H1 (cell line): ENCODE data around the gene SSU72. TPM values are rescaled to one million over a fixed set of nuclear protein-coding genes. Genes with fewer than 3 reads are reported as not detected.

Experiments
- CTCF ChIA-PET: fragments of 300-600 bp; sonication (Branson Sonifier 250); formaldehyde crosslinking; loops from one replicate; lab custom pipeline; 2021; ENCODE audit not compliant: partially characterized antibody; lab: Charles Lee
- POLR2A ChIA-PET: fragments of 300-600 bp; sonication (Branson Sonifier 250); formaldehyde crosslinking; loops from one replicate; lab custom pipeline; 2021; ENCODE audit warnings: inconsistent platforms; ENCODE audit not compliant: partially characterized antibody; lab: Charles Lee
- DNase-seq, 2 experiments: peaks; one replicate each; pipeline versions ENCODE4 v3.0.0 to v3.0.0-alpha.2; 2010 to 2022; ENCODE audit warnings: low spot score in 2 of 2, low read depth in 1 of 2, mixed read lengths in 1 of 2
- FAIRE-seq: peaks from 2 replicates; lab custom pipeline; 2011; peaks lifted over from hg19 to GRCh38; lab: Jason Lieb, UNC
- H2AFZ ChIP-seq: 2 replicates; pipeline ENCODE4 v1.8.1; 2012; ENCODE audit warnings: low read length, inconsistent platforms
- H2AK5ac ChIP-seq: 2 replicates; pipeline ENCODE4 v1.6.1; 2013; ENCODE audit warnings: low read depth, low read length
- H2BK120ac ChIP-seq: replicated peaks from 2 replicates; pipeline ENCODE3; 2013; ENCODE audit warnings: low read depth, low read length, inconsistent platforms
- H2BK12ac ChIP-seq: 2 replicates; pipeline ENCODE4 v1.6.1; 2013; ENCODE audit warnings: low read depth, low read length
- H2BK15ac ChIP-seq: 2 replicates; pipeline ENCODE4 v1.6.1; 2013; ENCODE audit warnings: low read length
- H2BK20ac ChIP-seq: 2 replicates; pipeline ENCODE4 v1.6.1; 2013; ENCODE audit warnings: low read length
- H2BK5ac ChIP-seq: 2 replicates; pipeline ENCODE4 v1.6.1; 2013; ENCODE audit warnings: low read depth, low read length
- H3K14ac ChIP-seq: 2 replicates; pipeline ENCODE4 v1.6.1; 2013; ENCODE audit warnings: inconsistent platforms; ENCODE audit not compliant: insufficient read length
- H3K18ac ChIP-seq: 2 replicates; pipeline ENCODE4 v1.6.1; 2013; ENCODE audit warnings: low read length; ENCODE audit errors: extremely low read depth
- H3K23ac ChIP-seq: 2 replicates; pipeline ENCODE4 v1.6.1; 2013; ENCODE audit warnings: inconsistent platforms; ENCODE audit not compliant: insufficient read length
- H3K23me2 ChIP-seq: 2 replicates; pipeline ENCODE4 v1.6.1; 2013; ENCODE audit warnings: low read depth, low read length
- H3K27ac ChIP-seq: 2 replicates; pipeline ENCODE4 v1.6.1; 2011; ENCODE audit warnings: low read depth, low read length, inconsistent platforms
- H3K27me3 ChIP-seq, 4 experiments: replicated peaks in 1 of 4; 1 replicate in 1 of 4; 2 replicates in 3 of 4; pipeline versions ENCODE4 v1.6.1 to v1.8.1; 2011 to 2013; ENCODE audit warnings: low read length in 3 of 4, mild to moderate bottlenecking in 3 of 4, inconsistent platforms in 2 of 4, mixed read lengths in 2 of 4, moderate library complexity in 1 of 4; ENCODE audit not compliant: control insufficient read depth in 3 of 4, insufficient read depth in 3 of 4; ENCODE audit errors: extremely low read depth in 1 of 4
- H3K36me3 ChIP-seq, 4 experiments: 2 replicates each; pipeline versions ENCODE4 v1.6.1 to v1.8.1; 2011 to 2013; ENCODE audit warnings: mild to moderate bottlenecking in 4 of 4, low read length in 3 of 4, moderate library complexity in 2 of 4, control low read depth in 1 of 4, inconsistent platforms in 1 of 4; ENCODE audit not compliant: insufficient read depth in 4 of 4, control insufficient read depth in 2 of 4
- H3K4ac ChIP-seq: replicated peaks from 2 replicates; pipeline ENCODE3; 2013; ENCODE audit warnings: low read length, low read depth, mixed read lengths, inconsistent platforms; ENCODE audit not compliant: insufficient read length
- H3K4me1 ChIP-seq, 4 experiments: replicated peaks in 1 of 4; 1 replicate in 1 of 4; 2 replicates in 3 of 4; pipeline versions ENCODE4 v1.6.1 to v1.8.1; 2011 to 2013; ENCODE audit warnings: low read length in 3 of 4, inconsistent platforms in 2 of 4, mixed read lengths in 1 of 4; ENCODE audit not compliant: insufficient read depth in 4 of 4, control insufficient read depth in 3 of 4
- H3K4me2 ChIP-seq, 2 experiments: 2 replicates each; pipeline versions ENCODE4 v1.6.1 to v1.8.1; 2011 to 2013; ENCODE audit warnings: low read depth in 2 of 2, low read length in 2 of 2, control low read depth in 1 of 2, inconsistent platforms in 1 of 2, mild to moderate bottlenecking in 1 of 2; ENCODE audit not compliant: insufficient read depth in 1 of 2
- H3K4me3 ChIP-seq, 4 experiments: fragments of 200-600, 300-600 bp in 1 of 4; sonication (generic), shearing (Covaris generic), sonication (Bioruptor Twin) in 1 of 4; 2 replicates each; pipeline versions ENCODE4 v1.5.1 to v1.8.1; 2011 to 2016; ENCODE audit warnings: low read length in 4 of 4, low read depth in 3 of 4, control low read depth in 2 of 4, inconsistent platforms in 2 of 4, mild to moderate bottlenecking in 2 of 4, mixed read lengths in 1 of 4, moderate library complexity in 1 of 4; ENCODE audit not compliant: insufficient read depth in 2 of 4; ENCODE audit errors: extremely low read depth in 1 of 4
- H3K56ac ChIP-seq: replicated peaks from 2 replicates; pipeline ENCODE3; 2013; ENCODE audit warnings: low read depth, mild to moderate bottlenecking, mixed read lengths, low read length, inconsistent platforms; ENCODE audit not compliant: insufficient read length
- H3K79me1 ChIP-seq: 2 replicates; pipeline ENCODE4 v1.6.1; 2013; ENCODE audit warnings: low read depth, low read length, control low read depth
- H3K79me2 ChIP-seq, 2 experiments: 2 replicates each; pipeline versions ENCODE4 v1.6.1 to v1.8.1; 2012 to 2013; ENCODE audit warnings: low read length in 2 of 2, mild to moderate bottlenecking in 2 of 2, inconsistent platforms in 1 of 2; ENCODE audit not compliant: insufficient read depth in 2 of 2, control insufficient read depth in 1 of 2
- H3K9ac ChIP-seq, 4 experiments: replicated peaks in 1 of 4; 1 replicate in 1 of 4; 2 replicates in 3 of 4; pipeline versions ENCODE4 v1.6.1 to v1.8.1; 2011 to 2013; ENCODE audit warnings: low read depth in 3 of 4, low read length in 3 of 4, control low read depth in 2 of 4, mild to moderate bottlenecking in 2 of 4, moderate library complexity in 2 of 4, inconsistent platforms in 1 of 4; ENCODE audit errors: extremely low read depth in 1 of 4
- H3K9me3 ChIP-seq, 2 experiments: 2 replicates each; pipeline versions ENCODE4 v1.6.1 to v1.8.1; 2012 to 2013; ENCODE audit warnings: mild to moderate bottlenecking in 2 of 2, moderate library complexity in 2 of 2, control low read depth in 1 of 2, inconsistent platforms in 1 of 2, low read depth in 1 of 2, low read length in 1 of 2, mixed read lengths in 1 of 2; ENCODE audit not compliant: insufficient read depth in 2 of 2
- H4K20me1 ChIP-seq, 2 experiments: replicated peaks in 1 of 2; 2 replicates each; pipeline versions ENCODE3 to v1.8.1; 2011 to 2013; ENCODE audit warnings: inconsistent platforms in 2 of 2, low read length in 2 of 2, mild to moderate bottlenecking in 1 of 2; ENCODE audit not compliant: insufficient read depth in 2 of 2, control insufficient read depth in 1 of 2
- H4K5ac ChIP-seq: 2 replicates; pipeline ENCODE4 v1.6.1; 2013; ENCODE audit warnings: low read length, low read depth, mixed read lengths, inconsistent platforms; ENCODE audit not compliant: insufficient read length
- H4K8ac ChIP-seq: 2 replicates; pipeline ENCODE4 v1.8.0; 2013; ENCODE audit warnings: mild to moderate bottlenecking, moderate library complexity, low read length, inconsistent platforms; ENCODE audit not compliant: insufficient read depth; ENCODE audit errors: extremely low read depth
- H4K91ac ChIP-seq: replicated peaks from 2 replicates; pipeline ENCODE3; 2013; ENCODE audit warnings: low read length, mixed read lengths, inconsistent platforms; ENCODE audit not compliant: insufficient read length
- BCL11A ChIP-seq, 2 experiments: IDR thresholded peaks; one replicate each; pipeline ENCODE4 v1.6.1; 2011; ENCODE audit warnings: low read depth in 2 of 2, low read length in 2 of 2, mild to moderate bottlenecking in 2 of 2
- CBX8 ChIP-seq: fragments of 300-800, 300-1000 bp; sonication (generic); IDR thresholded peaks from 2 replicates; pipeline ENCODE4 v1.7.1; 2016; ENCODE audit warnings: low read depth, low read length, borderline replicate concordance
- CHD1 ChIP-seq: IDR thresholded peaks from 2 replicates; pipeline ENCODE4 v1.6.1; 2012; ENCODE audit warnings: low read depth, low read length, improper control_type of control experiment
- EGR1 ChIP-seq: IDR thresholded peaks from 2 replicates; pipeline ENCODE4 v1.6.1; 2011; ENCODE audit warnings: low read depth, low read length, borderline replicate concordance
- JUND ChIP-seq: IDR thresholded peaks from 2 replicates; pipeline ENCODE4 v1.6.1; 2011; ENCODE audit warnings: mild to moderate bottlenecking, improper control_type of control experiment, low read length
- KDM5A ChIP-seq: fragments of 200-600 bp; IDR thresholded peaks from 2 replicates; pipeline ENCODE4 v1.7.1; 2012; ENCODE audit warnings: mild to moderate bottlenecking, low read length, inconsistent platforms, mixed read lengths
- RAD21 ChIP-seq, 2 experiments: IDR thresholded peaks in 1 of 2; conservative IDR thresholded peaks in 1 of 2; 2 replicates each; pipeline ENCODE4 v1.6.1; 2011; ENCODE audit warnings: low read depth in 2 of 2, low read length in 2 of 2, improper control_type of control experiment in 1 of 2, inconsistent platforms in 1 of 2, mild to moderate bottlenecking in 1 of 2, moderate library complexity in 1 of 2
- RNF2 ChIP-seq: fragments of 200-900, 300-1000 bp; sonication (generic); IDR thresholded peaks from 2 replicates; pipeline ENCODE4 v1.7.1; 2016; ENCODE audit warnings: borderline replicate concordance, low read depth, mild to moderate bottlenecking, antibody characterized with exemption, low read length; ENCODE audit not compliant: poor library complexity, severe bottlenecking; ENCODE audit errors: missing control alignments
- TBP ChIP-seq: IDR thresholded peaks from 2 replicates; pipeline ENCODE4 v1.6.1; 2011; ENCODE audit warnings: low read depth, low read length, improper control_type of control experiment
- YY1 ChIP-seq: IDR thresholded peaks from 2 replicates; pipeline ENCODE4 v1.6.1; 2011; ENCODE audit warnings: low read depth, mild to moderate bottlenecking, low read length
- WGBS, 2 experiments: shearing (Covaris generic) in 1 of 2; methylation state at CpG; one replicate each; pipeline versions ENCODE4 v1.1.6 to v1.1.7; 2013 to 2015; ENCODE audit warnings: low lambda C conversion rate in 2 of 2, mixed read lengths in 2 of 2, inconsistent platforms in 1 of 2, low coverage in 1 of 2, missing lambda C conversion rate in 1 of 2; ENCODE audit not compliant: insufficient replicate concordance in 2 of 2, insufficient coverage in 1 of 2, insufficient read length in 1 of 2; ENCODE audit errors: extremely low coverage in 1 of 2, missing lambda C conversion rate in 1 of 2; 5-methylcytosine and 5-hydroxymethylcytosine counted together
- polyA plus RNA-seq, 7 experiments: library from polyadenylated mRNA; depleted of rRNA in 3 of 7; stranded (reverse) in 5 of 7; unstranded in 2 of 7; fragments of >200 nt in 5 of 7; fragments of 200-250 nt in 2 of 7; gene quantifications; 1 replicate in 5 of 7; 2 replicates in 1 of 7; 4 replicates in 1 of 7; pipeline versions ENCODE4 v1.2.1 to v1.2.3, GENCODE V29; 2011 to 2013; ENCODE audit warnings: missing spikeins in 2 of 7, mixed read lengths in 2 of 7
- total RNA-seq: library from RNA; stranded (reverse); fragmentation: NEBNext Ultra II Directional; extraction: Animal tissue kit (Norgen Biotek cat#: 25700); gene quantifications from 2 replicates; pipeline ENCODE4 v1.2.1, GENCODE V29; 2021

Gene SSU72
- total and polyA plus RNA-seq, 2 of the 8 experiments (the other 6 are each of a cell fraction or from before 2014, with no cell fraction given): 110 to 165 TPM

DNA sequence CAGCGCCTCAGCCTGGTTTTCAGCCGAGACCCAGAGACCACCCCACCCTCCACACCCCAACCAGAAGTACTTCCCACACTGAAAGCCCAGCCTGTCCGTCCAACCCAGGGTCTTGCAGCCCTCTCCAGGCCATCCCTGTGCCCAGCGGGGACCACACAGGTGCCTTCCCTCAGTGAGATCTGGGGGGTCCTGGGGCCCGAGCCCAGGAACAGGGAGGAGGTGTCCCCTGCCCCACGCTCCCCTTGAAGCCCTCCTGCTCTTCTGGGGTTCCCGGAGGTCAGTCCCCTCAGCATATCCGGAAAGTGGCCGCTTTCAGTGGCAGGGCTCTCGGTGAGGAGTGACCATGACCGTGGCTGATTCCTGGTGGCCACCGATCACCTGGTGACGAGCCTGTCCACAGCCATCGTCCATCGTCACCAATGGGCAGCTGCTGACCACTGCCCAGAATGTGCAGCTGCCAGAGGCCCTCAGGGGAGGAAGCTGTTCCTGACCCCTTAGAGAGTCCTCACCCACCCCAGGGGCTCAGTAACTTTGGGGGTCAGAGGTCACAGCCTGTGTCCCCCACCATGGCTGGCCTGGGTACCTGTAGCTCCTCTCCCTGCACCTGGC, 37.6 kb downstream of the SSU72 start:
- Histone ChIP-seq H4K5ac (no peak overlapping the region), H3K56ac (no peak overlapping the region), H3K18ac (no peak overlapping the region), H3K79me2 (peaks cover 0 to 5% of the 10 kb centered on the region in 2 experiments; a peak in 1 of 4 replicates), H2AFZ (no peak overlapping the region), H2BK120ac (no peak overlapping the region), H3K14ac (no peak overlapping the region), H3K4ac (no peak overlapping the region), H3K4me3 (no peak overlapping the region), H3K4me2 (no peak overlapping the region; a peak in 1 of 4 replicates), H3K4me1 (peaks cover 0 to 9% (median 3%) of the 10 kb centered on the region in 4 experiments; a peak in 3 of 7 replicates), H2AK5ac (no peak overlapping the region), H2BK20ac (no peak overlapping the region), H3K27me3 (no peaks in the 10 kb centered on the region), H4K91ac (no peak overlapping the region), H4K8ac (no peak overlapping the region), H3K9ac (no peak overlapping the region), H3K27ac (no peak overlapping the region; the same call in 1 of the 2 replicates), H3K79me1 (peaks cover 7% of the 10 kb centered on the region), H2BK12ac (no peak overlapping the region), H4K20me1 (peaks cover 5 to 17% of the 10 kb centered on the region in 2 experiments), H3K36me3 (peaks cover 2 to 14% (median 5%) of the 10 kb centered on the region in 4 experiments; a peak in 4 of 8 replicates), H3K23ac (no peak overlapping the region), H2BK15ac (no peak overlapping the region), H3K9me3 (no peaks in the 10 kb centered on the region), H3K23me2 (peaks cover 10% of the 10 kb centered on the region; the same call in 1 of the 2 replicates), H2BK5ac (peak overlapping the region; percentile 58)
- POLR2A ChIA-PET: interaction anchor here (1.1 to 2.0 kb wide), 8 partner anchors 11 to 91 kb away, joined by 4 to 8 read pairs (median 5); no protein-coding TSS in a partner anchor
- DNase-seq: no peak
- 87% methylated on average over 15 of the region's 15 CpGs; no CpG with 5 or more reads in 1 of the 2 experiments for WGBS, 2 experiments
- CTCF ChIA-PET: interaction anchor here (0.7 to 1.0 kb wide), 4 partner anchors 32 to 165 kb away, joined by 3 to 4 read pairs (median 3); no protein-coding TSS in a partner anchor
- no peak for FAIRE-seq
- no peak for TF ChIP-seq CHD1
- TF ChIP-seq RAD21 (IDR thresholded peaks at IDR 0.05 in 1 of 2, conservative IDR thresholded peaks at IDR 0.05 in 1 of 2; ENCODE audit: low read depth in 2 of 2, low read length in 2 of 2): no peak
- no peak for TF ChIP-seq CBX8
- no peak for TF ChIP-seq BCL11A (IDR thresholded peaks at IDR 0.05; ENCODE audit: low read depth in 2 of 2, low read length in 2 of 2)
- no peak for TF ChIP-seq JUND
- TF ChIP-seq RNF2: no peak
- no peak for TF ChIP-seq TBP
- no peak for TF ChIP-seq KDM5A
- no peak for TF ChIP-seq YY1
- TF ChIP-seq EGR1: no peak
